HCEC 1CT (cell line): Measurements from ENCODE around the gene GNAS-AS1.

Experiments
- DNase-seq: peaks from one replicate; pipeline ENCODE4 v3.0.0-alpha.2; 2017

Gene GNAS-AS1

GRCh38 chr20:58802061-58802460 is 48.6 kb downstream of the GNAS-AS1 start:
- no peak for DNase-seq

- DNase-seq = no peak
These were observed 50.4 kb downstream of the GNAS-AS1 start for GRCh38 chr20:58800134-58800871.

DNA sequence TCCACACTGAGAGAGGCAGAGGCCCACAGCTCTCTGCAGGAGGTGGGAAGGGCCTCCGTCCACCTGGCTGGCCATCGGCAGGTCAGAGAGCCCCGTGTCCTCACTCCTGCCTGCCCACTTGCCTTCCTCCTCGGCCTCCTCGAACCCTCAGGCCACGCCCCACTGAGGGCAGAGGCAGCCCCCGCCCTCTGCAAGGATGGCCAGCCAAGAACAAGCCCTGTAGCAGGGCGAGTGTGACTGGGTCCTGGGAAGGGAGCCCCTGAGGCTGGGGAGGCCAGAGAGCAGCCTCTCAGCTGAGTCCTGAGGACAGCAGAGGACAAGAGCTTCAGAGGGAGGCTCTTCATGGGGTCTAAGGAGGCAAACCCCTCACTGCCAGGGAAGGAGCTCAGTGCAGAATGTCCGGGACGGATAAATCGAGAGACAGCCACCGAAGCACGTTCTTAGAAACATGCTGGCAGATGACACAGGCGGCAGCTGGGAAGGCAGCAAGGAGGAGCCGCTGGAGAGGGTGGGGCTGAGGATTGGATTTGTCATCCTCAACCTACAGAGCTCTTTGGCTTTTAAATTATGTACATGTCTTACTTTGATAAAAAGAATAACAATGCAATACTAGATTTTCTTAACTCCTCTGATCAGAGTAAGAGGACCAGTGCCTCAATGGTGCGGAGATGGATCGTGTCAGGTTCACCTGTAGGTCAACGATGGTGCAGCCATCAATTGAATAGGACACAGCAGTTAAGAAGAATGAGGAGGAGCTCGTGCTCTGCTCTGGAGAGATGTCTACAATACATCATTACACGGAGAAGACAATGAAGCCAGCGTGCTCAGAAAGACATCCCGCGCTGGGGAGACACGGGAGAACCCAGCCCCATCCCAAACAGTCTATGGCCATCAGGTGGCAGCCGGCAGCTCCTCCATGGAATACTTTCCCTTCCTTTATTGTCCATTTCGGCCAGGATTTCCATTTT is 53.0 kb downstream of the GNAS-AS1 start:
- DNase-seq = no peak

GRCh38 chr20:58795923-58796245 is 54.8 kb downstream of the GNAS-AS1 start:
- DNase-seq = no peak

- no peak for DNase-seq
These were observed 55.4 kb downstream of the GNAS-AS1 start for GRCh38 chr20:58795181-58795922.

DNA sequence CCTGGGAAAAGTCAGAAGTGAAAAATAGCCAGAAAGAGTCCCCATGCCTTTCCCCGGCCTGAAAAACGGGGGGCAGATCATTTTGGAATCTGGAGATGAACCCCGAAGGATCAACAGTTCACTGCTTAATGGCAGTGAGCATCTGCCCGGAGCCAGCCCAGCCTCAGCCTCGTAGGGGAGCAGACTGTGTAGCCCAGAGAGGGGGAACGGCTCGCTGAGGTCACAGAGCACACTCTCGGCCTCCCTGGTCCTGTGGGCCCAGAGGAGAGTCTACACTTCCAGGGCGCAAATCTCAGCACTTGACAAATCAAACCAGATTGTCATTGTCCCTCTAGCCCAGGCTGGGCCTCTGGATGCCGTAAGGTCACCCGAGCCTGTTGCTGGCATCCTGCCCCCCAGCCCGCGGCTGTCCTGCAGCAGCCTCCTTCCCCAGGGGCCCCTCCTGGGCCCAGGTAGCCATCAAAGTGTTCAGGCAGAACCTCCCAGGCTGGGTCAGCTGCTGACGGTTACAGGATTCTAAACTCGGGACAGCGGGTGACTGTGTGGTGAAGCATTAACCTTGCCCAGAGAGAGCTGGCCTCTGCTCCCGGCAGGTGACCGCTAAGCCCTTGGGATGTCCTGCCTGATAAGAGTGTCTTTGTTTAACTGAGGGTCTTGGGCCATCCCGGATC is 56.1 kb downstream of the GNAS-AS1 start:
- no peak for DNase-seq

- DNase-seq = no peak
These were observed 56.9 kb downstream of the GNAS-AS1 start for GRCh38 chr20:58793512-58794420.

GRCh38 chr20:58792426-58792825 is 58.3 kb downstream of the GNAS-AS1 start:
- DNase-seq = no peak

DNA sequence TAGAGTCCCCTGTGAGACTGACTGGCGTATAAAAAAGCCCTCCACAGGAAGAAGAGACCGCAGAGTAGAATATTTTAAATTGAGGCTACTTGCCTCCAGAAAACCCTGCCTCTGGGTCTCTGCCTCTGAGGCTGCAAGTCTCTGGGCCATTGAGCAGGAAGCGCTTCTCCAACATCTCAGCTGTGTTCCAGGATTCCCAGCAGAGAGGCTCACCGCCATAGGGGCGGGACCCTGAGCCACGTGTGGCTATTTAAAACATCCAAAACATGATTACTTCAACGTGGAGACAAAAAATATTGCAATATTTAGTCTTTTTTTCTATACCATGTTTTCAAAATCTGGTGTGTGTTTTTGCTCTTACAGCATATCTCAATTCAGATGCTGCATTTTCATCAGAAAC is 59.4 kb downstream of the GNAS-AS1 start:
- DNase-seq = no peak

- no peak for DNase-seq
These were observed 60.2 kb downstream of the GNAS-AS1 start for GRCh38 chr20:58790454-58790853.

DNA sequence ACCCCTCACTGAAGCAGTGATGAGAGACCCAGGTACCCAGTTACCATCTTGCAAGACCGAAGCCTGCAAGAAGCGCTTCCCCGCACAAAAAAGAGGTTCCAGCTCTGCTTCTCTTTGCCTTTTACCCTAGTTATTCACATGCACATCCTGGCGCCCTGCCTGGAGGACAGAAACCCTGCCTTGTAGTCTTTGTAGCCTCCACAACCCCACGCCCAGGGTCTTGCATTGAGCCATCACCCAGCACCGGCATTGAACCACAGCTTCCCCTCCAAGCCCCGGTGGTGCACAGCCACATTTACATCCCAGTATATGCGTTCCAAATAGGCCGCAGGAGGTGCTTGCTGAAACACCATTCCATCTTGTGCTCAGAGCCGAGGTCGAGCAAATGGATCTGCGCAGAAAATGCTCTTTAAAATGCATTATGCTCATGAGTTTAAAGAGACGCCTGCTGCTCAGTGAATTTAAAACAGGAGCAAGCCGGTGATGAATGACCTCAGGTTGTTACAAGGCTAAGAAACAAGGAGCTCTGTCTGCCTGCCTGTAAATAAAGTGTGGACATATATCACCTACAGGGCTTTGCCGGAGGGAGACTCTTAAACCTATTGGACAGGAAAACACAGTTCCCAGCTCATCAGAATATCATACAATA is 61.7 kb downstream of the GNAS-AS1 start:
- no peak for DNase-seq

DNA sequence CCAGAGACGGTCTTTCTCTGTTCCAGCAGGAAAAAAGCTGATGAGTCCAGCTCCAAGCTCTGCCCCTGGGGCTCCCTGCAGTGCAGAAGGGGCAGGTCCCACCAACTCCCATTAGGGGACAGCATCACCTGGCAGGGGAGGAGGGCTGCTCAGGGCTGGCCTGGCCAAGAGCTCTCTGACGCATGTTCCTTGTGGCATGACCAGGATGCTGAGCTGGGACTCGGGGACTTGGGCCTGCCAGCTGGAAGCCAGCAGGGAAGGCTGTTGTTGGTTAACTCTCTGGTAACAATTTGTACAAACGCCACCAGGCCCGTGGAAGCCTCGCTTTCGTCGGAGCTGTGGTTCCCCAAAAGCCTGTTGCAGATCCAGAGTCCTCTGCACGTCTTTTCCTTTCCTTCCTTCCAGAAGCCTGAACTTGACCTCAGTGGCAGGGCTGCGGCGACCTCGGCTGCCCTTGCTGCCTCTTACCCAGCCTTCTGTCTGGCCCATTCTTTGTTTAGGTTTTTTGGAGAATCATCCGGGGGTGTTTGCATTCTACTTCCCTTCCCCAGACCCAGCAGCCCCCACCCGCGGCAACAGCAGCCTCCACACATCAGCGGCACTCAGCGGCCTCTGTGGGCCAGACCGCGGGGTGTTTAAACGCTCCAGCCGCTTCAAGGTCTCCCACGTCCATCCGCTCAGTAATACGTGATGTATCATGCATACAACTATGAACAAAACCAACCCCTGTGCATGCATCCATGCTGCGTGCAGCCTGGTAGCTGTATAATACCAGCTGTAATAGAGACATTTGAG is 63.3 kb downstream of the GNAS-AS1 start:
- no peak for DNase-seq

GRCh38 chr20:58784321-58785074 is 66.2 kb downstream of the GNAS-AS1 start:
- DNase-seq = no peak

DNA sequence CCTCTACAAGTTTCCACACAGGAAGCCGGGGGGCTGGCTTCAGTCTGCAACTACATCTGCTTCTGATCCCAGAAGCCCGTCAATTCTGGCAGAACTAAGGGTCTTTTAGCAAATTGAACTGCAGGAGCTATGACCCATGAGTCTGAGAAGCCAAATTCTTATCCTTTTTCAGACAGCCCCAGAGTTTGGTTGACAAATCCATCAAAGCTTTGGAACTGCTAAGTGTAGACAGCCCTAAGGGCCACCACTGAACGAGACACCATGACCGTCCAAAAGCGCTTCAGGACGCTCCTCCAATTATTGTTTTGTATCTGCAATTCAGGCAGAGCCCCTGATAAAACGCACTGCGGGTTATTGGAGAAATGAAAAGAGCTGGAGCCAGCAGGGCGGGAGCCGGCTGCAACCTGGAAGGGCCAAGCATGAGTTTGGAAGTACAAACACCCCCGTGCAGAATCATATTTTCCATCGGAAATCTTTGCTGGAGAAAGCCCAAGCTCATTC is 67.1 kb downstream of the GNAS-AS1 start:
- DNase-seq = no peak

GRCh38 chr20:58781138-58781537 is 69.6 kb downstream of the GNAS-AS1 start:
- no peak for DNase-seq

DNA sequence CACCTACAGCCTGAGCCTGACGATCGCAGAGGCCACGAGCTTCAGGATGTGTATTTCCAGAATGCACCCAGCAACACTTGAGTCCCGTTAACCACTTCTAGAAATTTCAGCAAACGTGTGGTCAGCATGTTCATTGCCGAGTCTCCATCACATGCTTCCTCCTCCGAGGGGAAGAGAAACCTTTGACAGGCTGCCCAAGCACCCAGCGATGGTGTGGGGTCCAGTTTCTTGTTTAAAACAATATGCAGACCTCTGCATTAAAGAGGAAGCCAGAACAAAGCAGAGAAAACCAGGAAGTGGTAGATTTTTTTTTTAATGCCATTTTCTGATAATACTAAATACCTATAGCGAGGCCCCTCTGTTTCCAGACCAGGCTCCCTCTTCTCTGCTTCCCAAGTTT is 71.9 kb downstream of the GNAS-AS1 start:
- no peak for DNase-seq

DNA sequence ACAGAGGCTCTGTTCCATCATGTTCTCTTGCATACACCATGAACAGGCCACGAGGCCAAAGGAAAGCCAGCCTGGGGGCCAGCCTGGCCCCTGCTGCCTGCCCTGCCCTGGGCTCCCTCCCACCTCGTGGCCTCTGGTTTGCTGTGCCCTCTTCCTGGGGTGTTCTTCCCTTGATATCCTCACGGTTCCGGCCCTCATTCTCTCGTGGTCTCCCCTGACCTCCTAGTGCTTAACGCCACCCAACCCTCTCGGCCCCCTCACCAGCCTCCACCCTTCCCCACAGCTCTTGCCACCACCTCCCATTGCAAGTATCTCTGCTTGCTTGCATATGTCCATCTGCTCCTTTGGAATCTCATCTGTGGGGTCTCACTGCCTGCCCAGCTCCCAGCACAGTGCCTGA is 73.0 kb downstream of the GNAS-AS1 start:
- DNase-seq = no peak

DNA sequence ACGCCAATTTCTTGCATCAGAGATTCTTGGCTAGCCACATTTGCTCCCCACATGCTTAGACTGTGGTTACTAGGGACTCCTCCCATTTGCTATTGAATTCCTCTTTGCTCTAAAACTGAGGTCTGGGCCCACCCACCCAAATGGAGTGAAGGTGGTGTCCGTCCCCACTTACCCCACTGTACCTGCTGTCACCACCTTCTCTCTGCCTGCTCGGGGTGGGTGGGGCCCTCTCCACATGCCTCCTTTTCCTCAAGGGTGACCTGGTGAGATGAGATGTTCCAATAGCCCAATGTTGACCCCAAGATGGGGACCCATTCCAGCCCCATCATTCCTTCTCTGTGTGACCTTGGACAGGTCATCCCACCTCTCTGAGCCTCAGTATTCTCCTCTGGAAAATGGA is 74.6 kb downstream of the GNAS-AS1 start:
- no peak for DNase-seq

DNA sequence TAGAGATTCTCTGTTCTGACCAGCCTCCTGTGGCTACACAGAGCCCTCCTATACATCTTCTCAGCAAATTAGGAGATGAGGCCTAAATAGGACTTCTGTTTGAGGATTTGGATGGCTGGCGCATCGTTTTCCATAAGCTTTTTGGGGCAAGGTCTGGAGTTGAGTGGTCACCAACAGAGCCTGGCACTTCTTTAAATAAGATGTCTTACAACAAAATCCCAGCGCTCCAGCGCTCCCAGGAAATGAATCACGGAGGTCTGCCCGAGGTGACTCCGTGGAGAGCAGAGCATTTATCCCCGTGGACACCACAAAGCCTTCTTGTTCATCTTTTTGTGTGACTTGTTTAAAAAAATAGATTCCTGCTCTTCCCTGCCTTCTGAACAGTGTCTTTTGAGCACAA is 75.3 kb downstream of the GNAS-AS1 start:
- no peak for DNase-seq
